Muscle layer of duodenum (tissue), 2 donors: ENCODE data around the gene MRPL21.

Source experiments
- H3K27ac ChIP-seq: one replicate; pipeline ENCODE4 v1.7.0; 2013; ENCODE audit warnings: mild to moderate bottlenecking, low read length
- H3K27me3 ChIP-seq: one replicate; pipeline ENCODE4 v1.7.0; 2013; ENCODE audit warnings: low read depth, mild to moderate bottlenecking, control low read depth, low read length
- H3K36me3 ChIP-seq, 2 donors: one replicate each; pipeline ENCODE4 v1.7.0; 2013; ENCODE audit warnings: low read length in 2 of 2, control low read depth in 1 of 2, mild to moderate bottlenecking in 1 of 2; ENCODE audit not compliant: insufficient read depth in 2 of 2, control insufficient read depth in 1 of 2
- H3K4me1 ChIP-seq, 2 donors: one replicate each; pipeline ENCODE4 v1.7.0; 2013; ENCODE audit warnings: low read length in 2 of 2, mild to moderate bottlenecking in 2 of 2, control low read depth in 1 of 2, moderate library complexity in 1 of 2; ENCODE audit not compliant: insufficient read depth in 2 of 2, control insufficient read depth in 1 of 2
- H3K4me3 ChIP-seq, 2 donors: one replicate each; pipeline ENCODE4 v1.7.0; 2013; ENCODE audit warnings: low read length in 2 of 2, low read depth in 1 of 2, mild to moderate bottlenecking in 1 of 2
- H3K9me3 ChIP-seq, 2 donors: one replicate each; pipeline ENCODE4 v1.7.0; 2013; ENCODE audit warnings: low read length in 2 of 2, control low read depth in 1 of 2, mild to moderate bottlenecking in 1 of 2; ENCODE audit not compliant: control insufficient read depth in 1 of 2
- donor health status: healthy.

Gene MRPL21

GRCh38 chr11:68903288-68904247 is at the start of gene MRPL21, which contains the start of gene IGHMBP2:
Gene MRPL21, minus strand, starts transcription at chr11:68903832. Its CDS starts 22 bp downstream, at chr11:68903810.
Gene IGHMBP2, plus strand, starts transcription at chr11:68903891. Its CDS starts 62 bp downstream, at chr11:68903953.
- peaks cover 30 to 35% of the 10 kb centered on the region in 2 donors for H3K36me3 ChIP-seq

GRCh38 chr11:68950762-68951161 is 47.1 kb upstream of the MRPL21 start:
- no peaks in the 10 kb centered on the region for H3K36me3 ChIP-seq
- H3K9me3 ChIP-seq = no peaks in the 10 kb centered on the region
- H3K4me1 ChIP-seq = peaks cover 6 to 37% of the 10 kb centered on the region in 2 donors
- H3K4me3 ChIP-seq = no peak overlapping the region
- H3K27me3 ChIP-seq = no peaks in the 10 kb centered on the region
- H3K27ac ChIP-seq = no peak overlapping the region

More at GRCh38 chr11:68903288-68904247, at the start of gene MRPL21, which contains the start of gene IGHMBP2:
- H3K4me3 ChIP-seq = peak within 1 kb of the TSS; percentile 99 to 100
- H3K4me1 ChIP-seq = peaks cover 6 to 39% of the 10 kb centered on the region in 2 donors
- H3K27me3 ChIP-seq = no peaks in the 10 kb centered on the region
- H3K9me3 ChIP-seq = no peaks in the 10 kb centered on the region
- peak within 1 kb of the TSS; percentile 83 for H3K27ac ChIP-seq

GRCh38 chr11:68950270-68950669 is 46.6 kb upstream of the MRPL21 start:
- Histone ChIP-seq H3K9me3 (no peaks in the 10 kb centered on the region), H3K4me3 (no peak overlapping the region), H3K4me1 (peaks cover 6 to 36% of the 10 kb centered on the region in 2 donors), H3K27ac (no peak overlapping the region), H3K27me3 (no peaks in the 10 kb centered on the region), H3K36me3 (no peaks in the 10 kb centered on the region)

- H3K27ac ChIP-seq = no peak overlapping the region
- peaks cover 6 to 32% of the 10 kb centered on the region in 2 donors for H3K4me1 ChIP-seq
- H3K9me3 ChIP-seq = no peaks in the 10 kb centered on the region
- no peaks in the 10 kb centered on the region for H3K36me3 ChIP-seq
- H3K27me3 ChIP-seq = no peaks in the 10 kb centered on the region
- H3K4me3 ChIP-seq = no peak overlapping the region
Observed at GRCh38 chr11:68948935-68949334, 45.3 kb upstream of the MRPL21 start.

GRCh38 chr11:68948496-68948895 is 44.9 kb upstream of the MRPL21 start:
- H3K9me3 ChIP-seq = no peaks in the 10 kb centered on the region
- H3K27ac ChIP-seq = no peak overlapping the region
- no peaks in the 10 kb centered on the region for H3K27me3 ChIP-seq
- no peak overlapping the region for H3K4me3 ChIP-seq
- H3K36me3 ChIP-seq = no peaks in the 10 kb centered on the region
- H3K4me1 ChIP-seq = peaks cover 6 to 37% of the 10 kb centered on the region in 2 donors

GRCh38 chr11:68947151-68947550 is 43.5 kb upstream of the MRPL21 start:
- Histone ChIP-seq H3K36me3 (no peaks in the 10 kb centered on the region), H3K9me3 (no peaks in the 10 kb centered on the region), H3K4me1 (peaks cover 6 to 45% of the 10 kb centered on the region in 2 donors), H3K4me3 (peak overlapping the region in 1 of 2 donors; percentile 9), H3K27me3 (no peaks in the 10 kb centered on the region), H3K27ac (no peak overlapping the region)

- Histone ChIP-seq H3K4me1 (peaks cover 6 to 45% of the 10 kb centered on the region in 2 donors), H3K36me3 (no peaks in the 10 kb centered on the region), H3K4me3 (peak overlapping the region in 1 of 2 donors; percentile 9), H3K9me3 (no peaks in the 10 kb centered on the region), H3K27me3 (no peaks in the 10 kb centered on the region), H3K27ac (no peak overlapping the region)
Observed at GRCh38 chr11:68946416-68947090, 42.9 kb upstream of the MRPL21 start.

- H3K27ac ChIP-seq = peak overlapping the region; percentile 75
Observed at GRCh38 chr11:68942751-68943271, 39.2 kb upstream of the MRPL21 start.

GRCh38 chr11:68942095-68942620 is 38.5 kb upstream of the MRPL21 start:
- Histone ChIP-seq H3K36me3 (peaks cover 14 to 31% of the 10 kb centered on the region in 2 donors), H3K4me1 (peaks cover 6 to 30% of the 10 kb centered on the region in 2 donors), H3K9me3 (no peaks in the 10 kb centered on the region), H3K27me3 (no peaks in the 10 kb centered on the region), H3K27ac (peak overlapping the region; percentile 75), H3K4me3 (peak overlapping the region in 1 of 2 donors; percentile 0)

More at GRCh38 chr11:68942751-68943271, 39.2 kb upstream of the MRPL21 start:
- Histone ChIP-seq H3K4me3 (peak overlapping the region in 1 of 2 donors; percentile 0), H3K27me3 (no peaks in the 10 kb centered on the region), H3K36me3 (peaks cover 10 to 24% of the 10 kb centered on the region in 2 donors), H3K4me1 (peaks cover 6 to 37% of the 10 kb centered on the region in 2 donors), H3K9me3 (no peaks in the 10 kb centered on the region)

- Histone ChIP-seq H3K27me3 (no peaks in the 10 kb centered on the region), H3K4me3 (peak overlapping the region in 1 of 2 donors; percentile 0), H3K27ac (peak overlapping the region; percentile 75), H3K4me1 (peaks cover 0 to 24% of the 10 kb centered on the region in 2 donors), H3K9me3 (no peaks in the 10 kb centered on the region), H3K36me3 (peaks cover 16 to 38% of the 10 kb centered on the region in 2 donors)
Observed at GRCh38 chr11:68941324-68942094, 37.9 kb upstream of the MRPL21 start.
